OCI-LY3 (cell line): ENCODE results near the gene KCNK2.

Experiments
- CTCF ChIP-seq: fragments of 200-600, 300-600 bp; sonication (generic); IDR thresholded peaks from 2 replicates; pipeline ENCODE4 v1.5.1; 2014; ENCODE audit warnings: antibody characterized with exemption, low read length, low read depth
- EZH2phosphoT487 ChIP-seq: fragments of 200-600 bp; shearing (Covaris generic); IDR thresholded peaks from 2 replicates; pipeline ENCODE4 v1.6.1; 2018; ENCODE audit warnings: antibody characterized with exemption, mixed run types, low read depth

GRCh38 chr1:215264649-215265048, 182.1 kb downstream of the KCNK2 start:
- TF ChIP-seq CTCF (no peak), EZH2phosphoT487 (no peak)
